ENCODE measurements around the gene FXR2.
A peak's percentile ranks its signal among the peaks of the same experiment; 100 is the strongest.

Gene FXR2

DNA sequence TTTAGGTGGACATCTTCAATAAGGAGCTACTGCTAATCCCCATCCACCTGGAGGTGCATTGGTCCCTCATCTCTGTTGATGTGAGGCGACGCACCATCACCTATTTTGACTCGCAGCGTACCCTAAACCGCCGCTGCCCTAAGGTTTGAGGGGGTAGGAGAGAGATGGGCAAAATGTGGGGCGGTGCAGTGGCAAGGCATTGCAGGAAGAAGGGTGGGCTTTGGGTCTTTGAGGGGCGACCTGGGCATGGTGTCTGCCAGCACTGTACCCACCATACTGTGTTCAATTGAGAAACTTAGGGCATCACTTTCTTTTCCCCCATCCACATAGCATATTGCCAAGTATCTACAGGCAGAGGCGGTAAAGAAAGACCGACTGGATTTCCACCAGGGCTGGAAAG, 44.3 kb downstream of the FXR2 start:
- DNase-seq (ENCODE audit: low spot score): no peak

DNA sequence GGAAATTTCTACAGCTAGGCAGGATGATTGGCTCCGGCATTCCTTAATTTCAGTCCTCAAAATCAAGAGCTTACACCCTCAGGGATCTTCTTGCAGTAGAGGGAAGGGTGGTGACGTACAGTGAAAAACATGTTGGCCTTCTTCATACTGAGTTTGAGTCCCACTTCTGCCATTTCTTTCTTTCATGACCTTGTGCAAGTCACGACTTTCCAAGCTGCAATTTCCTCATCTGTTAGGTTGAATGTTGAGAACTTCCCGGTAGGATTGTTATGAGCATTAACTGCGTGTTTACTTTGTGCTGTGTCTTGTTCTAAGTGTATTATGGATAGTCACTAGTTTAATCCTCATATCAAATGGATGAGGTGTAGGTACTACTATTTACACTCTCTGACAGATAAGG, 45.1 kb downstream of the FXR2 start:
- no peak for DNase-seq (ENCODE audit: low spot score)

DNA sequence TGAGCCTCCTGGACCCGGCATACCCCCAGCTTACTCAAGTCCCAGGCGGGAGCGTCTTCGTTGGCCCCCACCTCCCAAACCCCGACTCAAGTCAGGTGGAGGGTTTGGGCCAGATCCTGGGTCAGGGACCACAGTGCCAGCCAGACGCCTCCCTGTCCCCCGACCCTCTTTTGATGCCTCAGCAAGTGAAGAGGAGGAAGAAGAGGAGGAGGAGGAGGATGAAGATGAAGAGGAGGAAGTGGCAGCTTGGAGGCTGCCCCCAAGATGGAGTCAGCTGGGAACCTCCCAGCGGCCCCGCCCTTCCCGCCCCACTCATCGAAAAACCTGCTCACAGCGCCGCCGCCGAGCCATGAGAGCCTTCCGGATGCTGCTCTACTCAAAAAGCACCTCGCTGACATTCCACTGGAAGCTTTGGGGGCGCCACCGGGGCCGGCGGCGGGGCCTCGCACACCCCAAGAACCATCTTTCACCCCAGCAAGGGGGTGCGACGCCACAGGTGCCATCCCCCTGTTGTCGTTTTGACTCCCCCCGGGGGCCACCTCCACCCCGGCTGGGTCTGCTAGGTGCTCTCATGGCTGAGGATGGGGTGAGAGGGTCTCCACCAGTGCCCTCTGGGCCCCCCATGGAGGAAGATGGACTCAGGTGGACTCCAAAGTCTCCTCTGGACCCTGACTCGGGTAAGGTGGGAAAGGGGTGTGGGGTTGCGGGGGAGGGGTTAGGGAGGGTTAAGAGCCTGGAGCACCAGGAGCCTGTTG, 51.4 kb downstream of the FXR2 start:
- DNase-seq (ENCODE audit: low spot score): no peak

DNA sequence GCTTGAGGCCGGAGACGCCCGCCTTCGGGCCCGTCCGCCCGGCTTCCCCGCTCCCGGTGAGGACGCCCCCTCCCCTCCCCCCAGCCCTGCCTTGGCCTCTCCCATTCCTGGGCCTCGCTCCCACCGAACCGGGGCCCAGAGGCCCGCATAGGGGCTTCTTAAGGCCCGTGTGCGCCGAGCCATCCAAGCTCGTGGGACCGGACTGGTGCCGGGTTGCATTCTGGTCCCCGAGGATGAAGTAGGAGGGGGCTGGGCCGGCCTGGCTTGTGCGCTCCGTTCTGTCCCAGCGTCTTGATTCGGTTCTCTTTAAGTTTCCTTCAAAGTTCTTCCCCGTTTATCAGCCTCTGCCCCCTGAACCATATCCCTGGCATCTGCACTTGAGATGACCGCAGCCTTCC, 52.5 kb downstream of the FXR2 start:
- no peak for DNase-seq (ENCODE audit: low spot score)

DNA sequence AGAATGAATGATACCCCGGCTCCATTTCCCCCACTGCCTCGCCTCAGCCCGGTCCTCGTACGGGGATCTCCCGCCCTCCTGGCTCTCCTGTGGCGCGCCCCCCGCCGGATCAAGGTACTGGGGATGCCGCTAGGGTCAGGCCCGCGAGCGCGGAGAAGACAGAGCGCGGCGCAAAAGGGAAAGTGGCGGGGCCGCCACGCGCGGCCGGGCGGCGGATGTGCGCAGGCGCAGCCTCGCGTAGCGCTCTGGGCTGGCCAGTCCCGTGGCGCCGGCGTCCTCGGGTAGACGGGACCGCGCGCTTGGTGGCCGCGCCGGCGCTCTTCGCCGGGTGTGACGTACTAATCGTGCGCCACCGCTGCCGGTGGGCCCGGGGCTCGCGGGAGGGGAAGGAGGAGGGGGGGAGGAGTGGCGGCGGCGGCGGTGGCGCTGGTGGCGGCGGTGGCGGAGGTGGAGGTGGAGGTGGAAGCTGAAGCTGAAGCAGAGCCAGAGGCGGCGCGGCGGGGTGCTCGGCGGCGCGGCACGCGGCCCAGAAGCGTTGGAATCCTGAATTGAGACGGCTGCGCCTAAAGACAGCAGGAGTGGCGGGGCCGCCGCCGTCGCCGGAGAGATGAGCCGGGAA, 53.0 kb downstream of the FXR2 start, which contains the start of gene SENP3:
Gene SENP3 (plus strand): TSS at position 331 of the 619 bp plus-strand sequence. CDS start 1,158 bp downstream, outside the sequence.
- peak; percentile 90 for DNase-seq (ENCODE audit: low spot score)

GRCh38 chr17:7561028-7561575, 53.6 kb downstream of the FXR2 start:
- peak; percentile 82 for DNase-seq (ENCODE audit: low spot score)

DNA sequence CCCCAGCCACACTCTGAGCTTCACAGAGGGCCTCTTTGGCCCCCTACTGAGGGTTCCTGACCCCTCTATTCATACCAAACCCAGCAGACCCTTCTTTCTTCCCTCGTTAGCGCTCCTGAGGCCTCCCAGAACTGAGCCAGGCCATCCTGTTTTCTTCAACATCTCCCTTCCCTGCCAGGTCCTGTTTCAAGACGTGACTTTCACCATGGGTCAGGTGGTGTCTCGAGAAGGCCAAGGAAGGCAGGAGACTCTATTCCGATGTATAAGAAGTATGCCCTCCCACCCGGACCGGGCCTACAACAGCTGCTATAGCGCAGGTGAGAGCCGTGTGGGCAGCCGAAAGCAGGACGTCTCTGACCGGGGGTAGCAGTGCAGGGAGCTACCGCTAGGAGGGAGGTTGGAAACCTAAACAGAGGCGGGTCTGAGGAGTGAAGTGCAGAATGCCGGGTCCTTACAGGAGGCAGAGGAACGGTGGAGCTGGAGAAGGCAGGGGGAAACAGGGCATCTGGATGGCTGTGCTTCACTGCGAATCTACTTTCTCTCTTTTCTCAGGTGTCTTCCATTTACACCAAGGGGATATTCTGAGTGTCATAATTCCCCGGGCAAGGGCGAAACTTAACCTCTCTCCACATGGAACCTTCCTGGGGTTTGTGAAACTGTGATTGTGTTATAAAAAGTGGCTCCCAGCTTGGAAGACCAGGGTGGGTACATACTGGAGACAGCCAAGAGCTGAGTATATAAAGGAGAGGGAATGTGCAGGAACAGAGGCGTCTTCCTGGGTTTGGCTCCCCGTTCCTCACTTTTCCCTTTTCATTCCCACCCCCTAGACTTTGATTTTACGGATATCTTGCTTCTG, 54.3 kb downstream of the FXR2 start:
- peak; percentile 75 for DNase-seq (ENCODE audit: low spot score)

GRCh38 chr17:7559320-7560171, 55.2 kb downstream of the FXR2 start:
- DNase-seq (ENCODE audit: low spot score): no peak

DNA sequence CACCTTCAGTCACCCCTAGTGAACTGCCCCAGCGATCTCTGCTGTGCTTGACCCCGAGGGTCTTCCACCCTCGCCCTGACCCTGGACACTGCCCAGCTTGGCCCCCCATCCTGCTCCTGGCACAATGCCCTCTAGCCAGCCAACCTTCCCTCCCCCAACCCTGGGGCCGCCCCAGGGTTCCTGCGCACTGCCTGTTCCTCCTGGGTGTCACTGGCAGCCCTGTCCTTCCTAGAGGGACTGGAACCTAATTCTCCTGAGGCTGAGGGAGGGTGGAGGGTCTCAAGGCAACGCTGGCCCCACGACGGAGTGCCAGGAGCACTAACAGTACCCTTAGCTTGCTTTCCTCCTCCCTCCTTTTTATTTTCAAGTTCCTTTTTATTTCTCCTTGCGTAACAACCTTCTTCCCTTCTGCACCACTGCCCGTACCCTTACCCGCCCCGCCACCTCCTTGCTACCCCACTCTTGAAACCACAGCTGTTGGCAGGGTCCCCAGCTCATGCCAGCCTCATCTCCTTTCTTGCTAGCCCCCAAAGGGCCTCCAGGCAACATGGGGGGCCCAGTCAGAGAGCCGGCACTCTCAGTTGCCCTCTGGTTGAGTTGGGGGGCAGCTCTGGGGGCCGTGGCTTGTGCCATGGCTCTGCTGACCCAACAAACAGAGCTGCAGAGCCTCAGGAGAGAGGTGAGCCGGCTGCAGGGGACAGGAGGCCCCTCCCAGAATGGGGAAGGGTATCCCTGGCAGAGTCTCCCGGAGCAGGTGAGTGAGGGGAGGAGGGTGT, 56.0 kb downstream of the FXR2 start, which contains the start of gene TNFSF13:
Gene TNFSF13 (plus strand): TSS at position 207 of the 776 bp plus-strand sequence. CDS start 290 bp downstream, at position 497.
- no peak for DNase-seq (ENCODE audit: low spot score)

DNA sequence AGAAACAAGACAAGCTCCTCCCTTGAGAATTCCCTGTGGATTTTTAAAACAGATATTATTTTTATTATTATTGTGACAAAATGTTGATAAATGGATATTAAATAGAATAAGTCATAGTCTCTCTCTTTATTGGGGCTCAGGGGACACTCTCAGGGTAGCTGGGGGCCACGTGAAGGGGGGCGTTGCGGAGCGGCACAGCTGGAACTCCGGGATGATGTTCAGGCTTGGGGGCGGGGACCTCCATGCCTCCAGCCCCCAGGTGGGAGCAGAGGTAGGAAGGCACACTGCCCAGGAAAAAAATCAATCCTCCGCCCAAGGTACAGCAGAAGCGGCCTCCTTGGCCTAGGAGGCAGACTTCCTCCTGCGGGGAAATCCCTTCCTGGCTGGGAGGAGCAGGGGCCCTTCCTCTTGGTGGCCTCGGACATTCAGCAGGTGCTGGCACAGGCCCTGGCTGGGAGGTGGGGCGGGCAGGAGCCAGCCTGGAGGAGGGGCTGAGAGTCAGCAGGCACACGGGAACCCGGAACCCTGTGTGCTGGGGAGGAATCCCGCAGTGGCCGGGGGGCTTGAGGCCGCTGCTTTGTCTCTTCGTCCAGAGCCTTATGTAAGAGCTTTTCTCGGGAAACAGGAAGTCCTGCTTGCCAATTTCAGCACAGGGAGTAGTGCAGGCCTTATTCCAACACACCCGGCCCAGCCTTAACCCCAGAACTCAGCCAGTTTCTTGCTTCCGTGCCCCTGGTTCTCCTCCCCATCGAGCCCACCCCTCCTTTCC, 56.7 kb downstream of the FXR2 start:
- no peak for DNase-seq (ENCODE audit: low spot score)

- DNase-seq (ENCODE audit: low spot score): no peak
These were observed 57.4 kb downstream of the FXR2 start for GRCh38 chr17:7557147-7557764.

DNA sequence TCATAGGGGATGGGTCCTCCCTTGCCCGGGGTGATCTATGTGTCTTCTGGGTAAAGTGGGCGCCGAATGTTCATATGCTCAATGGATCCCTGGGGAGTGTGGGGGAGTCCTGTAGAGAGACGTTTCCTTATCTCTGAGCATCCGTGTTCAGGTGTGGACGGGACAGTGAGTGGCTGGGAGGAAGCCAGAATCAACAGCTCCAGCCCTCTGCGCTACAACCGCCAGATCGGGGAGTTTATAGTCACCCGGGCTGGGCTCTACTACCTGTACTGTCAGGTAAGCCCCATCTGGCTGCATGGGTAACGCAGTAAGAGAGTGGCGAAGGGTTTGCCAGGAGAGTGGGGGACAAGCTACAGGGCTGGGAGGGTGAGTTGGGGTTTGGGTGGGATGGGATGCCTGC, 58.1 kb downstream of the FXR2 start:
- no peak for DNase-seq (ENCODE audit: low spot score)

DNA sequence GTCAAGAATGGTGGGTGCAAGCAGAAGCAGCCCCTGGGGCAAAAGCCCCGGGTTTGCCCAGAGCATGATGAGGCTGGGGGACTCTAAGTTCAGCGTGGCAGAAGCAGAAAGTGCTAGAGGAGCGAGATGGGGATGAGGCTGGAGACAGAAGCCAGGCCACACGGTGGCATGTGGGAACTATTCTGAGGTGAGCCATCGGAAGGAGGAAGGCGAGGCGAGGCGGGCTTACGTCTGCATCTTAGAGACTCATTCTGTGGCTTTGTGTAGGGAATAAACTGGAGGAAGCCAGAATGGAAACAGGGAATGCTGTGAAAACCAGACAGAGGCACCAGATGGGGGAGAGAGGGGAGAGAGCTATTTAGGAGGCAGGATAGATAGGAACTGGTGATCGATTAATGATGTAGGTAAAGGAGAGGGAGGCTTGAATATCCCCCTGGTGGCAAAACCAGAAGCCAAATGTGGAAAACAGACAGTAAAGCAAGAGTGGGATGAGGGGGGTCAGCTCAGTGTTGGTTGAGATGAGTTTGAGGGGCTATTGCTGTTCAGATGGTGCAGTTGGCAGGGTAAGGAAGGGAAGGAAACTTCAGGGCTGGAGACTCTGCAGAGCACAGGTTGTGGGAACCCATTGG, 59.3 kb downstream of the FXR2 start:
- no peak for DNase-seq (ENCODE audit: low spot score)

- DNase-seq (ENCODE audit: low spot score): no peak
These were observed 61.3 kb downstream of the FXR2 start for GRCh38 chr17:7553356-7553755.

DNA sequence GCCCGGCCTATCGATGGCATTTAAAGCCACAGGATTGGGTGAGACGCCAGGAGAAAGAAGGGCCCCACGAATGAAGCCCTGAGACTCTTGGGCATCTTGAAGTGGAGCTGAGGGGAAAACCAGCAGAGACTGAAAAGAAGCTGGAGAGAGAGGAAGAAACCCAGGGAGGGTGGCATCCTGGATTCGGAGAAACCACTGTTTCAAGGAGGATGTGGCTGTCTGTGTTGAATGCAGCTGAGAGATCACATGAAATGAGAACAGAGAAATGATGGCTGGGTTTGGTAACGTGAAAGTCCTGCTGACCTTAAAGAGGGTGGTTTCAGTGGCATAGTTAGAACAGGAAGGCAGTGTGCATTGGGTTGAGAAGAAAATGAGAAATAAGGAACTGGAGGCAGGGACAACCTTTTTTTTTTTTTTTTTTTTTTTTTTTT, 62.1 kb downstream of the FXR2 start:
- no peak for DNase-seq (ENCODE audit: low spot score)

DNA sequence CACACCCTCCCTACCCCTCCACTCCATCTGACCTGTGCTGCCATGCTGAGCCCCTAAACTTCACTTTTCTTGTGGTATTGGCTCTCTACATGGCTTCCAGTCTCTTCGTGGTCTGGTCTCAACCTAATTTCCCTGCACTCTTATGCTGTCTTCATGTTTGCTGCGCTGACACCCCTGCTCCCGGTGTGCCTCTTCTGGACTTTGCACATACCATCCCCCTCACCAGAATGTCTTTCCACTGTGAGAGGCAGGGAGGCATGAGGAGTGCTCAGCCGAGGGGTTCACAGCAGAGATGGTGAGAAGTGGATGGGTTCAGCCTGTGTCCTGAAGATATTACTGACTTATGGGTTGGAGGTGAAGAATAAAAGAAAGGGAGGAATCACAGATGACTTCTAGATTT, 63.3 kb downstream of the FXR2 start:
- DNase-seq (ENCODE audit: low spot score): no peak

GRCh38 chr17:7550344-7550743, 64.4 kb downstream of the FXR2 start:
- DNase-seq (ENCODE audit: low spot score): no peak

DNA sequence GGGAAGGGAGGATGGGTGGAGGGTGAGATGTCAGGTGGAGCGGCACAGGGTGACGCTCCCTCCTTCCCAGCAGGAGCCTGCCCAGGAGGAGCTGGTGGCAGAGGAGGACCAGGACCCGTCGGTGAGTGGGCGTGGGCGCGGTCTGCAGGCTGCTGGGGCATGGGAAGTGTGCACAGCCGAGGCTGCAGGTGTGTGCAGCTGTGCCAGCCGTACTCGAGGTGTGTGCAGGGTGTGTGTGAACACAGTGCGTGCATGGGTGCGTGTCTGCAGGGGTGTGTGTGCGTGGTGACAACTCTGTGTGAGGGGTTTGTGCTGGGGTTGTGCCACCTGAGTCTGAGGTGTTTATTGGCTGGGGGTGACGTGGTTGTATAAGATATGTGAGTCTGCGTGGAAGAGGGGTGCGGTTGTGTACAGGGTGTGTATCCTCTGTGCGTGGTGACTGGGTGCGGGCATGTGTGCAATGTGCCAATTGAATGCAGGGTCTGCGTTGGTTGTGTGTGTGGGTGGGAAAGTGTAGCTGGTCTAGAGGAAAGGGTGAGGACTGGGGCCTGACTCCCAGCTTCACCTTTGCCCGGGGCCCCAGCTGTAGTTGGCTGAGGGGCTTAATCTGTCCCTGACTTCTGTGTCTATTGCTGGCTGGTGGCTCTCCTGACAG, 65.2 kb downstream of the FXR2 start:
- DNase-seq (ENCODE audit: low spot score): no peak
